NCI-H146 (cell line): ENCODE data around the gene NOL12.
"Not testable (repeated sequence)": the region's sequence is repeated elsewhere in the genome, so short reads cannot be mapped to it uniquely, and the experiment has no call there.

Source experiments
- DNase-seq: peaks from one replicate; lab custom pipeline; 2025; lab: John Stamatoyannopoulos, UW

The NOL12 gene

GRCh38 chr22:37686002-37686982 is at the start of gene NOL12:
Gene NOL12, plus strand, starts transcription at chr22:37686343. Its CDS starts 50 bp downstream, at chr22:37686393.
- peak; percentile 75 for DNase-seq

- DNase-seq = no peak
These were observed 49.2 kb upstream of the NOL12 start for GRCh38 chr22:37636949-37637273.

- no peak for DNase-seq
These were observed 47.6 kb upstream of the NOL12 start for GRCh38 chr22:37638391-37639069.

GRCh38 chr22:37639070-37639760 is 46.9 kb upstream of the NOL12 start, which contains the start of gene SH3BP1:
Gene SH3BP1, plus strand, starts transcription at chr22:37639669. Its CDS starts 119 bp downstream, at chr22:37639788.
- DNase-seq = peak; percentile 58

GRCh38 chr22:37639771-37640590 is 46.2 kb upstream of the NOL12 start:
- peak; percentile 5 for DNase-seq

- no peak for DNase-seq
These were observed 45.3 kb upstream of the NOL12 start for GRCh38 chr22:37640591-37641560.

- no peak for DNase-seq
These were observed 44.6 kb upstream of the NOL12 start for GRCh38 chr22:37641561-37641949.

GRCh38 chr22:37643225-37643847 is 42.8 kb upstream of the NOL12 start:
- DNase-seq = peak; percentile 32

GRCh38 chr22:37647317-37647716 is 38.8 kb upstream of the NOL12 start:
- no peak for DNase-seq

GRCh38 chr22:37647928-37648327 is 38.2 kb upstream of the NOL12 start:
- no peak for DNase-seq

- no peak for DNase-seq
These were observed 35.5 kb upstream of the NOL12 start for GRCh38 chr22:37650463-37651136.

- DNase-seq = no peak
These were observed 31.4 kb upstream of the NOL12 start for GRCh38 chr22:37654563-37655251.

- no peak for DNase-seq
These were observed 30.9 kb upstream of the NOL12 start for GRCh38 chr22:37655252-37655563.

- not testable (repeated sequence) for DNase-seq
These were observed 29.6 kb upstream of the NOL12 start for GRCh38 chr22:37656583-37656982.

- no peak for DNase-seq
These were observed 28.5 kb upstream of the NOL12 start for GRCh38 chr22:37657590-37658132.

GRCh38 chr22:37658133-37659065 is 27.7 kb upstream of the NOL12 start, which contains the start of gene PDXP:
Gene PDXP, plus strand, starts transcription at chr22:37658723. Its CDS starts 60 bp downstream, at chr22:37658783.
- DNase-seq = peak; percentile 98
